ENCODE results near the gene ARFRP1.

ARFRP1 gene

DNA sequence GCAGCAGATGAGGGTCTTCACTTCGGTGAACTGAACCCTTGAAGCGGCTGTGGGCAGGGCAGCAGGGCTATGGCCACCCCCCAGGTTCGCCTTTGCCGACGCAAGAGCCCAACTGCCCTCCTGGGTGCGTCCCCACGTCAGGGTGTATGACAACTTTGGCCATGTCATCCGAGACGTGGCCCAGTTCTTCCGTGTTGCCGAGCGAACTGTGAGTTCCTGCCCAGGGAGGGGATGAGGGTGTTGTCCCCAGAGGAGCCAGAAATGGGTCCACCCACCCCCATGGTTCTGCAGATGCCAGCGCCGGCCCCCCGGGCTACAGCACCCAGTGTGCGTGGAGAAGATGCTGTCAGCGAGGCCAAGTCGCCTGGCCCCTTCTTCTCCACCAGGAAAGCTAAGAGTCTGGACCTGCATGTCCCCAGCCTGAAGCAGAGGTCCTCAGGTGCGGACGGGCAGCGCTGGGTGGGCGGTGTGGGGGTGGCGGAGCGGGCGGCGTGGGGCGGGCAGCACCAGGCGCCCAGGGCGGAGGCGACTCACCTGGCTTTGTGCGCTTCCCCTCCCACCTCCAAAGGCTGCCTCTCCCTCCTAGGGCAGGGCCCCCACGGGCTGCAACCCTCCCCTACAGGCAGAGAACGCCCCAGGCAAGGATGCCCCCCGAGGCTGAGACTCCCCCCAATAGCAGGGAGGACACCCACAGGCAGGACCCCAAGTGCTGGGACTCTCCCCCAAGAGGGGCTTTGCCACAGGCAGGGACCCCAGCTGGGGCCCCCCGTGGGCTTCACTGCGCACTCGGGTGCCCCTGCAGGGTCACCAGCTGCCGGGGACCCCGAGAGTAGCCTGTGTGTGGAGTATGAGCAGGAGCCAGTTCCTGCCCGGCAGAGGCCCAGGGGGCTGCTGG lies 17.5 kb downstream of the ARFRP1 start:
- DNase-seq = no peak

DNA sequence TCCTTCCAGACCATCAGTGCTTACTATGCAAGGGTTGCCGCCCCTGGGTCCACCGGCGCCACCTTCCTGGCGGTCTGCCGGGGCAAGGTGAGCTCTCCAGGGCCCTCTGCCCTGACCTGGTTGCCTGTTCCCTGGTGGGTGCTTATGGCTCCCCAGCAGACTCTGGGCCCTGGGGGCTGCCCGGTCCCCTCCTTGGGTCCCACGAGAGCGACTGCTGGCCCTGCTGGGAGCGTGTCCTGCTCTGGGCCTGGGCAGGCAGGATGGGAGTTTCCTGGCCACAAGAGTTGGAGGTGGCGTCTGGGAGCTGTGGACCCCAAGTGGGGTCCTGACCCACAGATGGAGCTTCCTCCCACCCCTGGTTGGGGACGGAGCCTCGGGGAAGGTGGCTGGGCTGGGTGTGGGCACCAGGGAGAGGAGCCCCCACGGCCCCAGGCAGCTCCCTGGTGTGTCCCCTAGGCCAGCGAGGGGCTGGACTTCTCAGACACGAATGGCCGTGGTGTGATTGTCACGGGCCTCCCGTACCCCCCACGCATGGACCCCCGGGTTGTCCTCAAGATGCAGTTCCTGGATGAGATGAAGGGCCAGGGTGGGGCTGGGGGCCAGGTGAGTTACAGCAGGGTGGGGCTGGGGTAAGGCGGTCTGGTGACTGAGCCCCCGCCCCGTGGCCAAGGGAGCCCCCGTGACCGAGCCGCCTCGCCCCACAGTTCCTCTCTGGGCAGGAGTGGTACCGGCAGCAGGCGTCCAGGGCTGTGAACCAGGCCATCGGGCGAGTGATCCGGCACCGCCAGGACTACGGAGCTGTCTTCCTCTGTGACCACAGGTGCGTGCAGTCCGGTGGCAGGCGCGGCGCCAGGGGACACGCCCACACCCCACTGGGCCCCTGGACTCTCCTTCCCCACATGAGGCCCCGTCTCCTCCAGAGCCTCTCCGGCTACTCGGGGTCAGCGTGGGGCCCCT lies 18.5 kb downstream of the ARFRP1 start:
- DNase-seq = no peak

DNA sequence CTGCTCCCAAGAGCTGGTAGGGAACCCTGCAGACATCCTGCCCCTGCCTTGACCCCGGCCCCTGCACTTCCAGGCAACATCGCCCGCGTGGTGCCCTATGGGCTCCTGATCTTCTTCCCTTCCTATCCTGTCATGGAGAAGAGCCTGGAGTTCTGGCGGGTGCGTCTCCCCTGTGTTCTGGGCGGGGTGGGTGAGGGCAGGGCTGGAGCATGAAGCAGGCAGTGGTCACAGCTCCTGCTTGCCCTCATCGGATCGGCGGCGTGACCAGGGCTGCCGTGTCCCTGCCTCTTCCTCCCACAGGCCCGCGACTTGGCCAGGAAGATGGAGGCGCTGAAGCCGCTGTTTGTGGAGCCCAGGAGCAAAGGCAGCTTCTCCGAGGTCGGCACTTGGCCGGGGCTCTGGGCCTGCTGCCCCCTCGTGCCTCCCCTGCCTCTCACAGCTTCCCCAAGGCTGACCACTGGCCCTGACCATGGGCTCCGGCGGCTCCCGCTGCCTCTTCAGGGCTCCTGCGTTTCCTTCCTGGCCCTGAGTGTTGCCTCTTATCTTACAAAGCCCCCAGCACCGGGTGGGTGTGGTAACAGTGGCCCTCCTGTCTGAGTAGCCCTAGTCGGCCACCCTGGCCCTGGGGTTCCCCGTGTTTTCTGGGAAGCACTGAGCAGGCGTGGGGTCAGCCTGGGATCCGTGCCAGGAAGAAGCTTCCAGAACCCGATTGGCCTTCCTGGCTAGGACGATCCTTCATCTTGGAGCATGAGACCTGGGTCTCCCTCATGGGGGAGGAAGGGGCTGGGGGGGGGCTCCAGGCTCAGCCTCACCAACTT lies 19.3 kb downstream of the ARFRP1 start:
- DNase-seq = no peak

DNA sequence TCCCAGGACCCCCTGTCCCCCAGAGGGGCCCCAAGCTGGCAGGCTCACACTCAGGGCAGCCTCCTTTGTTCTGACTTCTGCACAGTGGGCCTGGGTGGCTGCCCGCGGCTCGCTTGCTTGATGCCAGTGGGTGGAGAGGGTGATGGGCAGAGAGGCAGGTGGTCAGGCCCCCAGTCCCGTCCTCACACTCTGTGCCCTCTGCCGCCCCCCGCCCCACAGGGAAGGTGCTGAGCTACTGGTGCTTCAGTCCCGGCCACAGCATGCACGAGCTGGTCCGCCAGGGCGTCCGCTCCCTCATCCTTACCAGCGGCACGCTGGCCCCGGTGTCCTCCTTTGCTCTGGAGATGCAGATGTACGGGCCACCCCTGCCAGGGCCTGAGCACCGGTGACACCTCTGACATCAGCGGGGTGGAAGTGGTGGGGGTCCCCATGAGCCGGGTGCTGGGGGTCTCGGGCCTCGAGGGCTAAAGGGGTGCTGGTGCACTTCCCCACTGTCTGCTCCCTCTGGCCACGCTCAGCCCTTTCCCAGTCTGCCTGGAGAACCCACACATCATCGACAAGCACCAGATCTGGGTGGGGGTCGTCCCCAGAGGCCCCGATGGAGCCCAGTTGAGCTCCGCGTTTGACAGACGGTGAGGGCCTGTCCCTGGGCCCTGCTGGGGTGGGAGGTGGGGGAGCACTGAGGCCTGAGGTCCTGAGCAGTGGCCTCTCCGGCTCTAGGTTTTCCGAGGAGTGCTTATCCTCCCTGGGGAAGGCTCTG lies 20.2 kb downstream of the ARFRP1 start:
- DNase-seq = no peak

DNA sequence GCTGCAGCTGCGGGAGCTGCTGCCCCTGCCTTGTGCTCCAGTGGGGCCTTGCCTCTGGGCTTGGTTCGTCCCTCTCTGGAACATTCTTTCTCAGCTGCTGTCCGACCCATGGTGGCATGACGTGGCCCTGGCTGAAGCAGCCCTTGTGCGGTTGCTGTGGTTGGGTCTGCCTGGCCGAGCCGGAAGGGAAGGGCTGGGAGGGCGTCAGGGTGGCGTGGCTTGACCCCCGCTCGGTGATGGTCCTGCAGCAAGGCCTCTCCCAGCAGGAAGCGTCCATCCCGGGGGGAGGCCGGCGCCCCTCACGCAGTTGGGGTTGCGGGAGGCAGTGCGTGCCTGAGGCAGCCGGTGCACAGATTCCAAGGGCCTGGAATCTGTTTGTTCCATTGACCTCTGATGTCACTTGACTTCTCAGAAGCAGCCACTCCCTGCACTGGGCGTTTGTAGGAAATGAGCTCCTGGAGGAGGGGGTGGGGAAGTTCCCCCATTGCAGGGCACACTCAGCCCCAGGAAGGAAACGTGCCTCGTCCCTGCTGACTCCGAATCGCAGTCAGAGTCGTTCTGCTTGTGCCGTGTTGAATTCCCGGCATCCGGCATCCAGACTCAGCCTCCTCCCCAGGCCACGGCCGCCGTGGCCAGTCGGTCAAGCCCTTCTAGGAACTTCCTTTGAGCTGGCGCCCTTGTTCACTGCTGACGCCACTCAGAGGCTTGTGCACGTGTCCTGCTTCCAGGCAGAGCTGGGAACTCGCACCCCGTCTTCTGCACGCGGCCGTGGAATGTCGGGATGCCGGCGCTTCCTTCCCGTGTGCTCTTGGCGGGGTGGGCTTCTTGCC lies 21.1 kb downstream of the ARFRP1 start:
- DNase-seq = peak; percentile 64

DNA sequence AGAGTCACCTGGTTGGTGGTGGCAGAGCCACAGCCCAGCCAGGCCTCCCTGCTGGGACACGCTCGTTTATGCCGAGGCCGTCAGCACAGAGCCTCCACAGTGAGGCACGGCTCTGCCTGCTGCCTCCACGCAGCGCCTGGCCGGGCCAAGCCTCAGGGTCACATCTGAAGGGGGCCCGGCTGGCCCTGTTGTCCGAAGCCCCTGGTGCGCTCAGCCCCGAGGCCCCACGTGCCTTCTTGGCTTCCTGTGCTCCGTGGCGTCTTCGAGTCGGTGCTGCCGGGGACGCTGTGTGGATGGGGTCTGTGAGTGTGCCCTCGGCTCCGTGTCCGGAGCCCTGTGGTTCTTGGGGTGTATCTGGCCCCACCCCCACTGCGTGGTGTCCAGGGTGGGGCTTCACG lies 21.7 kb downstream of the ARFRP1 start:
- no peak for DNase-seq

DNA sequence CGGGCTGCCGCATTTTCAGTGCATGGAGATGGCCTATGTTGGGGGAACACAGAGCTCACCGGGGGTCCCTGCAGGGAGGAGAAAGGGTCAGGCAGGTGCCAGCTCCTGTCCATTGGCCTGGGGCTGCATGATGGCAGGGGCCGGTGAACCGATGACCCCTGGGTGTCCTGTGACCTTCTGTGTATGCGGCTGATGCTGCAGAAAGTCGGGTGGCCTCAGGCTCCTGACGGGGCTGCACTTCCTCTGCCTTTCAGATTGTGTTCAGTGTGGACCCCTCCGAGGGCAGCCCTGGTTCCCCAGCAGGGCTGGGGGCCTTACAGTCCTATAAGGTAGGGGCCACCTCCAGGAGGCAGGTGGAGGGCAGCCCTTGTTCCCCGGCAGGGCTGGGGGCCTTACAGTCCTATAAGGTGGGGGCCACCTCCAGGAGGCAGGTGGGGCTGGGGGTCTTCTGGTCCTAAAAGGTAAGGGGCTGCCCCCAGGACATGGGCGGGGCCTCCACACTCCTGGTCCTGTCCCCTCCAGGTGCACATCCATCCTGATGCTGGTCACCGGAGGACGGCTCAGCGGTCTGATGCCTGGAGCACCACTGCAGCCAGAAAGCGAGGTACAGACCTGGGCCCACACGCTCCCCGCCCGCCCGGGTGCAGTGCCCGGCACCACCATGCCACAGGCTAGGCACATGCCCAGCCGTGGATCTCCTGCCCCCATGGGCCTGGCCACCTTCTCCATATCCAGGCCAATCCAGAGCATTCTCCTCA lies 22.3 kb downstream of the ARFRP1 start:
- DNase-seq = no peak

DNA sequence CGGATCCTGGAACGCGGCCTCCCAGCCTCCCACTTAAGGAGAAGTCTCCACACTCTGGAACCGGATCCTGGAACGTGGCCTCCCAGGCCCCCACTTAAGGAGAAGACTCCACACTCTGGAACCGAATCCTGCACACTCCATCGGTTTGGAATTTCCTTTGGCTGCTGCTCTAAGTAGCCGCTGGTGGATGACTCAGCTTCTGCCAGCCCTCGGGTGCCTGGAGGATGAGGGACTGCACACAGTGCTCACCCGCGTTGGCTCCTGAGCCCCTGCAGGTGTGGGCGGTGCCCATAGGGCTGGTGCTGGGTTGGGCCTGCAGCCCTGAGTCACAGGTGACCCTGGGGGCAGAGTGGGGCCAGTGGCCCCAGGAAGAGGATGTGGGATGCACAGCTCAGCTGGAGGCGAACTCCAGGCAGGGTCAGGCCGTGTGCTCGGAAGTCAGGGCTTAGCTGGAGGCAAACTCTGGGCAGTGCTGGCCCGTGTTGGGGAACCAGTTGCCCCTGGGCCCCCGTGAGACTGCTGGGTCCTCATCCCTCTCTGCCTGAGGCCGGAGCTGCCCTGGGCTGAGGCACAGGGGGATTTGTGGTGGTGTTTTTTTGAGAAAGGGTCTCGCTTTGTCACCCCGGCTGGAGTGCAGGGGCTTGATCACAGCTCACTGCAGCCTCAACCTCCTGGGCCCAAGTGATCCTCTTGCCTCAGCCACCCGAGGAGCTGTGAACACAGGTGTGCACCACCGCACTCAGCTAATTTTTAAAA lies 25.2 kb downstream of the ARFRP1 start:
- DNase-seq = peak; percentile 97

DNA sequence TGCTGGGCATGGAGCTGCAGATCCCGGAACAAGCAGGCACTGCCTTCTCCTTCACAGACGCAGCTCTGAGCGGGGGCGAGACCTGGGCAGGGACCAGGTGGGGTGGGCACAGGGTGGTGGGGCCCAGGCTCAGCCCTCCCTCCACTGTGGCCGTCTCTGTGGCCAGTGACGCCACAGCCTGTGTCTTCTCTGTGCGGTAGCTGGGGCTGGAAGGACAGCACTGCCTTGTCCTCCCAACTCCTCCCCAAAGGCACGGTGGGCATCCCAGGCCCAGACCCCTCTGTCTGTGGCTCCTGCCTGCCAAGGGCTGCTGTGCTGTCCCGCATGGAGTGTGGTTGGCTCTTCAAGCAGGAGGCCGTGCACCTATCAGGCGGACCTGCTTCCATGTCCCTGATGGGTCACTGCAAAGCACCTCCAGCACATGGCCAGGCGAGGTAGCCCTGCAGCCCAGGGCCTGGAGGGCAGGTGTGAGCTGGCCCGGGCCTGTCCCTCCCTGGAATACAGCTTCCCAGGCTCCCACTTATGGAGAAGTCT lies 26.1 kb downstream of the ARFRP1 start:
- DNase-seq = no peak

DNA sequence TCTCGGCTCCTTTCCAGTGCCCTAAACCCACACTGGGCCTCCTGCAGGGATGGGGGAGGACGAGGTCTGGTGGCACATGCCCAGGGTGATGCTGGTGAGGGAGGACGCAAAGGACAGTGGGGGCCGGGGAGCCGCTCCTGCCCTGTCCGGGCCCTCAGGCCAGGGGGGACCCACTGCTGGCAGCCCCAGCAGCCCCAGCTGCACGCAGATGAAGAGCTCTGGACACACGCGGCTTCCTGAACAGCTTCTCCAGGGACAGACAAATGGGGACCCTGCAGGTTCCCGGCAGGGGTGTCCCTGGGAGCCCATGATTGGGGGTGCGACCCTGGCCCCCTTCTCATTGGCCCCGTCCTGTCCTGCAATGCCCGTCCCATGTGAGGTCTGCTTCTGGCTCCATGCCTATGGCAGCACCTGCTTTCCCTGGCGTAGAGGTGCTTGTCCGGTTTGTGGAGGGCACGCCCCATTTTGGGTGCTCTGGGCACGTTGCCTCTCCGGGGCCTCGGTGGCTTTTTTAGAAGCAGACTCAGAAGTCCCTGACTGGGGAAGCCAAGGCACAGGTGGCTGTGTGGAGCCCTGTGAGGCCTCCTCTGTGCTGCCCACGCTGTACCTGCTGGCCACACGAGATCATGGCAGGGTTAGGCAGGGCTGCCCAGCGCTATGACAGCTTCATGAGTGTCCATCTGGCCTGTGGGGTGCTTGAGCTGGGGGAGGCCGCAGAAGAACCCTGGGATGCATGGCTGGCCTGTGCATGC lies 26.7 kb downstream of the ARFRP1 start:
- no peak for DNase-seq

DNA sequence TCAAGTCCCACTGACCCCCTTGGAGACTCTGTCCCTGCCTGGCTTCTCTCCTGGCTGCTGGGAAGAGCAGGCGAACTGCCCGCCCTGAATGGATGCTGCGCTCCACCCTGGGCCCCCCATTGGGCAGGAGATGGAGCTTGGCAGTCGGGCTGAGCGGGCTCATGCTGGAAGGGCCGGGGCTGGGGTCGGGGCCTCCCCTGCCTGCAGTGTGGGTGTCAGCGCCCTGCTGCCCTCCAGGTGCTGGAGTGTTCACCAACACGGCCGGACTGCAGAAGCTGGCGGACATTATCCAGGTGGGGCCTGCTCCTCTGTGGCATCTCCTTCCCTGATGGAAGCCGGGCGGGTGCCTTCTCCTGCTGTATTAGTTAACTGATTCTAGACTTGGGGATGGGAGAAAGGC lies 27.3 kb downstream of the ARFRP1 start:
- DNase-seq = no peak

DNA sequence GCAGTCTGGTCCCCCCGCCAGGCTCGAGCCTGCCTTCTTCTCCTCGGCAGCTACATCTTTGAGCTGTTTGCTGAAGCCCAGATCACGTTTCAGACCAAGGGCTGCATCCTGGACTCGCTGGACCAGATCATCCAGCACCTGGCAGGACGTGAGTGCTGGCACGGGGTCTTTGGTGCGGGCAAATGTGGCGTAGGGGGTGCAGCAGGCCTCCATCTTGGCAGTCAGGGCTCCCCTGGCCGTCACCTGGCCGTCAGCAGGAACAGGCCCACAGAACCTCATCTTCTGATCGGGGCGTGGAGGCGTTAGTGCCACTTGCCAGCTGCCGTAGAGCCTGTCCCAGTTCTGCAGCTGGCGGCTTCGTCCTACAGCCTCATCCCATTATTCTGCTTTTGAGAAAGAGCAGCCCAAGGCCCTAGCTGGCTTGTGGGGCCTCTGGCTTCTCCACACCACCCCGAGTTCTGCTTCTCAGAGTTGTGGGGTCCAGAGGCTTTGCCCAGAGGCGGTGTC lies 27.9 kb downstream of the ARFRP1 start:
- DNase-seq = no peak

DNA sequence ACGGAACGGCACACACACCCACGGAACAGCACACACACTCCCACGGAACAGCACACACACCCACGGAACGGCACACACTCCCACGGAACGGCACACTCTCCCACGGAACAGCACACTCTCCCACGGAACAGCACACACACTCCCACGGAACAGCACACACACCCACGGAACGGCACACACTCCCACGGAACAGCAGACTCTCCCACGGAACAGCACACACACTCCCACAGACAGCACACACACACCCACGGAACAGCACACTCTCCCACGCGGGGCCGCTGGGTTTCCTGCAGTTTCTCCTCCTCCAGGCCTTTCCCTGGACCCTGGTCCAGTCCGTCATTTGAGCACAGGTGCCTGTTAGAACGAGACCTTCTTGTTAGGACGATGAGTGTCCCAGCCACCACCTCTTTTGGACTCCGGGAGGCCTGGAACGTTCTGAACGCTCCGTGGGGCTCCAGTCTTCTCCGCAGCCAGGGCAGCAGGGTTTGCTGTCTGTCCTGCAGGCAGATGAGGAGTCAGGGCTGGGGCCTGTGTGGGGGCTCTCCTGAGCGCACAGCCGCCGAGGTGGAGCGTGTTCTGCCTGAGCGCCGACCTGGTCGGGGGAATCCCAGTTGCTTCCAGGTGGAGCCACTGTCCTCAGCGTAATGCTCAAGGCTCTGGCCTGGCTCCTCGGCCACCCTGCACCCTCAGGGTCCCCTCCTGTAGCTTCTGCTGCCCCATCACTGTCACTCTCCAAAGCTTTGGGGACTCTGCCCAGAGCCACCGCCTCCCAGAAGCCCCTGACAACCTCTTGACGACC lies 28.9 kb downstream of the ARFRP1 start:
- DNase-seq = no peak

DNA sequence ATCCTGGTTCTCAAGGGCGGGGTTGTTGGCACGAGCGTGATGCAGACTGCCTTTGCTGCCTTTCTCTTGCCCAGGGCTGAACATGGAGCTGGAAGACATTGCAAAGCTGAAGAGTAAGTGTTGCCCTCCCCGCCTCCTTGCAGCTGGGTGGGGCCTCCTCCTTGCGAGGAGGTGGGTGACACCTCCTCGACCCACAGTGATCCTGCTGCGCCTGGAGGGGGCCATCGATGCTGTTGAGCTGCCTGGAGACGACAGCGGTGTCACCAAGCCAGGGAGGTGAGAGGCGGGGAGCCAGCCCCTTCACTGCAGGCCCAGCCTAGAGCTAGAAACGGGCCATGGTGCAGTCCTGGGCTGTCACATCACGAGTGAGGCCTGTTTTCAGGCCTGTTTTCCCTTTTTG lies 29.7 kb downstream of the ARFRP1 start:
- DNase-seq = no peak

DNA sequence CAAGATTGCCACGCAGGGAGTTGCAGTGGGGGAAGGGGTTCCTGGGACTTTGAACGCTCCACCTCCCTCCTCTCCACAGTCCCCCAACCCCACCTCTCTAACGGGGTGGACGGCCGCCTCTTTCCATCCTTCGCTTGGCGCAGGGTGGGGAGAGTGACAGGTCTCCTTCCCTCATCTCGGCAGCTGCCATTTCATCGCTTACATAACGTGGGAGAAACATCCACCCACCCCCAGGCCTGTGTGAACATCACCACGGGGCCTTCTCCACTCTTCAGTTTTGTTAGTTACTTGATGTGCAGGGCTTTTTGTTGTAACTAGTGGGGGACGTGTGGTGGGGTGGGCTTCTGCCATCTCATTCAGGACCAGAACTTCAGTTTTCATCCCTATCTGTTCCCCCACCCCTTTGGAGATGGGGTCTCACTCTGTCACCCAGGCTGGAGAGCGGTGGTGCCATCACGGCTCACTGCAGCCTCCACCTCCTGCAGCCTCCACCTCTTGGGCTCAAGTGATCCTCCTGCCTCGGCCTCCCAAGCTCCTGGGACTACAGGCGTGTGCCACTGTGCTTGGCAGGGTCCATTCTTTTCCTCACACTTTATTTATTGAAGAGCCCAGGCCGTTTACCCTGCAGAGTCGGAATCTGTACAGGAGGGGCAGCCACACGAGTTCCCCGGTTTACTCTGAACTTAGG lies 32.0 kb downstream of the ARFRP1 start:
- no peak for DNase-seq

DNA sequence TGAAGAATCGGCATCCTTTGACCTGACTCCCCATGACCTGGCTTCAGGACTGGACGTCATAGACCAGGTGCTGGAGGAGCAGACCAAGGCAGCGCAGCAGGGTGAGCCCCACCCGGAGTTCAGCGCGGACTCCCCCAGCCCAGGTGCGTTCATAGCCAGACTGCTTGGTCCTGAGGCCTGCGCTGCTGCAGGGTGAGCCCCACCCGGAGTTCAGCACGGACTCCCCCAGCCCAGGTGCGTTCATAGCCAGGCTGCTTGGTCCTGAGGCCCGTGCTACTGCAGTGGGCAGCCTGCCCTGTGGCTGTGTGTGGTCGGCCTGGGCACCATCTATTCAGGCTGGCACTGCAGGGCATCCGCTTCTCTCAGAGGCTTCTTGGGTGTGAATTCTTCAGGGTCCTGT lies 33.8 kb downstream of the ARFRP1 start:
- DNase-seq = no peak

DNA sequence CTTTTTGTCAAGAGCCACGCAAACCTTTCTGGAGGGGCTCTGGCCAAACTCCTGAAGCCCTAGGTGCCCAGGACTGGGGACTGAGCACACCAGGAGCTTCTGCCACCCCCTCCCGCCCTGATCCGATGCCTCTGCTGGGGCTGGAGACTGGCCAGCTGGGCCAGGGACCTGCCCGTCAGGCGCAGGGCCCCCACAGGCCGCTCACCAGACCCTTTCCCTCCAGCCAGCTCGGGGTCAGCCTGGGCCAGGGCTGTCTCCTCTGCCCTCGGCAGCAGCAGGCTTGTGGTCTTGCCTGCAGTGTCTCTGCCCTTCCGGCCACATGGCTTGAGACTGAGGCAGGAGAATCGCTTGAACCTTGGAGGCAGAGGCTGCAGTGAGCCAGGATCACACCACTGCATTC lies 35.1 kb downstream of the ARFRP1 start:
- DNase-seq = no peak
